Frontal cortex (tissue), 4 donors: ENCODE measurements around the gene ABAT. TPM values are rescaled to one million over a fixed set of nuclear protein-coding genes. Genes with fewer than 3 reads are reported as not detected.
"Not testable (repeated sequence)": the region's sequence is repeated elsewhere in the genome, so short reads cannot be mapped to it uniquely, and the experiment has no call there.

ENCODE experiments used
- DNase-seq, 2 donors: peaks; one replicate each; pipeline ENCODE4 v3.0.0; 2012; ENCODE audit warnings: low spot score in 2 of 2
- FAIRE-seq: peaks from 2 replicates; lab custom pipeline; 2012; peaks lifted over from hg19 to GRCh38; lab: Jason Lieb, UNC
- total RNA-seq: library from RNA; depleted of rRNA; stranded (reverse); fragments of >200 nt; gene quantifications from one replicate; pipeline ENCODE4 v1.2.3, GENCODE V29; 2014
- donor health status: control.
- donor health status: control.
- donor health status: control.

Gene ABAT
- total RNA-seq, 1 donor from 2014 or later, result 110 TPM

- no peak for DNase-seq
- FAIRE-seq, result no peak
These were observed 90.3 kb downstream of the ABAT start for GRCh38 chr16:8764525-8765250.

GRCh38 chr16:8767176-8767575, 92.8 kb downstream of the ABAT start:
- no peak for DNase-seq
- FAIRE-seq, result no peak

- DNase-seq (no peak), FAIRE-seq (no peak)
These were observed 93.9 kb downstream of the ABAT start for GRCh38 chr16:8768283-8768682.

GRCh38 chr16:8768692-8769091, 94.3 kb downstream of the ABAT start:
- no peak for FAIRE-seq
- DNase-seq, result no peak

- DNase-seq (no peak), FAIRE-seq (no peak)
These were observed 99.1 kb downstream of the ABAT start for GRCh38 chr16:8773537-8773936.

GRCh38 chr16:8774208-8774607, 99.8 kb downstream of the ABAT start:
- DNase-seq (no peak), FAIRE-seq (no peak)

- DNase-seq (no peak), FAIRE-seq (no peak)
These were observed 100.9 kb downstream of the ABAT start for GRCh38 chr16:8775359-8775758.

GRCh38 chr16:8776129-8776584, 101.7 kb downstream of the ABAT start:
- FAIRE-seq, result no peak
- no peak for DNase-seq

- DNase-seq, result no peak
- no peak for FAIRE-seq
These were observed 102.8 kb downstream of the ABAT start for GRCh38 chr16:8777217-8777616.

GRCh38 chr16:8781797-8782196, 107.4 kb downstream of the ABAT start:
- DNase-seq, result no peak
- no peak for FAIRE-seq

GRCh38 chr16:8782673-8783072, 108.3 kb downstream of the ABAT start:
- FAIRE-seq, result no peak
- no peak for DNase-seq

- FAIRE-seq, result no peak
- no peak for DNase-seq
These were observed 111.0 kb downstream of the ABAT start for GRCh38 chr16:8785408-8785807.

- FAIRE-seq, DNase-seq: not testable (repeated sequence)
These were observed 111.9 kb downstream of the ABAT start for GRCh38 chr16:8786316-8786715.

GRCh38 chr16:8788578-8789172, 114.3 kb downstream of the ABAT start:
- DNase-seq (no peak), FAIRE-seq (no peak)

GRCh38 chr16:8795091-8795490, 120.7 kb downstream of the ABAT start:
- DNase-seq (no peak), FAIRE-seq (no peak)

GRCh38 chr16:8795818-8796217, 121.4 kb downstream of the ABAT start:
- no peak for DNase-seq
- FAIRE-seq, result no peak

- FAIRE-seq (no peak), DNase-seq (no peak)
These were observed 122.3 kb downstream of the ABAT start for GRCh38 chr16:8796469-8797363.

- no peak for FAIRE-seq
- DNase-seq, result peak; percentile 95 to 99
These were observed 123.2 kb downstream of the ABAT start, which contains the start of the genes PMM2 and TMEM186 for GRCh38 chr16:8797364-8798173. TSS of gene PMM2 (plus strand) at chr16:8797839. CDS start at chr16:8797883, 44 bp downstream. TSS of gene TMEM186 (minus strand) at chr16:8797639. CDS start at chr16:8797614, 25 bp downstream.

- DNase-seq (no peak), FAIRE-seq (no peak)
These were observed 123.7 kb downstream of the ABAT start for GRCh38 chr16:8798174-8798527.
